ENCODE data around the gene STOML2.
A peak's percentile ranks its signal among the peaks of the same experiment; 100 is the strongest.

STOML2 gene

GRCh38 chr9:35107297-35108290 is 4.7 kb upstream of the STOML2 start:
- no peak for DNase-seq

- no peak for DNase-seq
Measured at GRCh38 chr9:35106343-35106730, 3.4 kb upstream of the STOML2 start.

- DNase-seq = no peak
Measured at GRCh38 chr9:35105571-35106342, 2.8 kb upstream of the STOML2 start.

GRCh38 chr9:35105126-35105525 is 2.2 kb upstream of the STOML2 start:
- no peak for DNase-seq

- no peak for DNase-seq
Measured at GRCh38 chr9:35104586-35104985, 1.7 kb upstream of the STOML2 start.

GRCh38 chr9:35103660-35104191 is 795 bp upstream of the STOML2 start:
- DNase-seq = no peak

- no peak for DNase-seq
Measured at GRCh38 chr9:35102465-35102768, 514 bp downstream of the STOML2 start.

- DNase-seq = no peak
Measured at GRCh38 chr9:35097573-35097972, 5.4 kb downstream of the STOML2 start.

- peak; percentile 80 to 92 (median 87) for DNase-seq
Measured at GRCh38 chr9:35096035-35096849, 6.7 kb downstream of the STOML2 start, which contains the start of gene PIGO. Gene PIGO (minus strand): TSS chr9:35096591. CDS start chr9:35095565, 1,026 bp downstream.

- no peak for DNase-seq
Measured at GRCh38 chr9:35091536-35091935, 11.4 kb downstream of the STOML2 start.

GRCh38 chr9:35089434-35089833 is 13.5 kb downstream of the STOML2 start:
- DNase-seq = no peak

GRCh38 chr9:35085078-35085477 is 17.9 kb downstream of the STOML2 start:
- no peak for DNase-seq

- DNase-seq = peak; percentile 63 to 92 (median 72)
Measured at GRCh38 chr9:35079426-35080341, 23.2 kb downstream of the STOML2 start, which contains the start of gene FANCG. Gene FANCG (minus strand): TSS chr9:35079942. CDS start chr9:35079524, 418 bp downstream.

- peak in 1 of 5 donors; percentile 16 for DNase-seq
Measured at GRCh38 chr9:35079041-35079425, 23.9 kb downstream of the STOML2 start.

GRCh38 chr9:35078066-35078465 is 24.9 kb downstream of the STOML2 start:
- no peak for DNase-seq

GRCh38 chr9:35076848-35077247 is 26.1 kb downstream of the STOML2 start:
- no peak for DNase-seq

GRCh38 chr9:35075358-35075757 is 27.6 kb downstream of the STOML2 start:
- DNase-seq = no peak

GRCh38 chr9:35074791-35075190 is 28.1 kb downstream of the STOML2 start:
- no peak for DNase-seq

- no peak for DNase-seq
Measured at GRCh38 chr9:35074141-35074540, 28.8 kb downstream of the STOML2 start.

GRCh38 chr9:35073279-35073612 is 29.7 kb downstream of the STOML2 start:
- DNase-seq = peak in 1 of 5 donors; percentile 38
